Esophagus squamous epithelium (tissue), 5 donors: ENCODE results near the gene MTHFSD. TPM values are rescaled to one million over a fixed set of nuclear protein-coding genes. Genes with fewer than 3 reads are reported as not detected.

ENCODE experiments used
- DNase-seq: peaks from one replicate; lab custom pipeline; 2025; lab: John Stamatoyannopoulos, UW
- H3K27ac ChIP-seq, 4 donors: fragments of 200-600 bp; sonication (generic); one replicate each; pipeline ENCODE4 v1.5.1; 2016 to 2019; ENCODE audit warnings: mild to moderate bottlenecking in 1 of 4
- H3K27me3 ChIP-seq, 4 donors: fragments of 200-600 bp; sonication (generic); 1 replicate in 3 of 4; 2 replicates in 1 of 4; pipeline versions ENCODE4 v1.5.1 to v1.6.0; 2017 to 2021; ENCODE audit warnings: antibody characterized with exemption in 1 of 4
- H3K36me3 ChIP-seq, 3 donors: fragments of 200-600 bp; sonication (generic); one replicate each; pipeline ENCODE4 v1.5.1; 2016 to 2019
- H3K4me1 ChIP-seq, 3 donors: fragments of 200-600 bp; sonication (generic); one replicate each; pipeline ENCODE4 v1.5.1; 2017 to 2019
- H3K4me3 ChIP-seq, 4 donors: fragments of 200-600 bp; sonication (generic); 1 replicate in 3 of 4; 2 replicates in 1 of 4; pipeline ENCODE4 v1.5.1; 2016 to 2019; ENCODE audit warnings: mild to moderate bottlenecking in 2 of 4, moderate library complexity in 1 of 4
- H3K9me3 ChIP-seq, 3 donors: fragments of 200-600 bp; sonication (generic); one replicate each; pipeline ENCODE4 v1.5.1; 2016 to 2019
- CTCF ChIP-seq, 6 experiments: fragments of 450-650 bp in 4 of 6; fragments of 200-600 bp in 2 of 6; sonication (generic) in 2 of 6; IDR thresholded peaks; one replicate each; pipeline ENCODE4 v1.5.1; 2016 to 2019; ENCODE audit warnings: antibody characterized with exemption in 6 of 6, mild to moderate bottlenecking in 4 of 6, moderate library complexity in 4 of 6
- POLR2A ChIP-seq, 4 donors: fragments of 450-650 bp; IDR thresholded peaks; one replicate each; pipeline ENCODE4 v1.6.1; 2017; ENCODE audit warnings: antibody characterized with exemption in 4 of 4, mild to moderate bottlenecking in 4 of 4, moderate library complexity in 3 of 4
- WGBS, 2 donors: methylation state at CpG; one replicate each; pipeline ENCODE4 v1.1.5; 2018; 5-methylcytosine and 5-hydroxymethylcytosine counted together
- intact Hi-C: fragments of 100-400 bp; cut with DNase I; formaldehyde crosslinking; loops from one replicate; pipeline ENCODE4 v1.15.0; 2022
- total RNA-seq, 4 donors: library from RNA; depleted of rRNA; stranded (reverse); fragments of >200 nt; gene quantifications; one replicate each; pipeline ENCODE4 v1.1.0, GENCODE V29; 2016
- donor health status: DM: yes; HTN: yes; CAD: no.

Gene MTHFSD
- total RNA-seq, 4 donors from 2014 or later, result 10.7 to 17.7 (median 14.8) TPM

- peaks cover 0 to 75% (median 0%) of the 10 kb centered on the region in 4 donors for H3K27me3 ChIP-seq
- H3K27ac ChIP-seq, result no peak overlapping the region
- no peak overlapping the region for H3K4me3 ChIP-seq
- DNase-seq, result no peak
- 70 to 76% methylated on average over 24 to 29 of the region's 35 CpGs for WGBS, 2 donors
- H3K4me1 ChIP-seq, result peaks cover 9 to 41% (median 16%) of the 10 kb centered on the region in 3 donors
- H3K9me3 ChIP-seq, result no peaks in the 10 kb centered on the region
- H3K36me3 ChIP-seq, result no peaks in the 10 kb centered on the region
- intact Hi-C loops, result loop anchor here (10.0 kb wide), 1 partner anchor 697 kb away; no protein-coding TSS in a partner anchor
- no peak for TF ChIP-seq CTCF (IDR thresholded peaks at IDR 0.05)
- no peak for TF ChIP-seq POLR2A (IDR thresholded peaks at IDR 0.05)
Measured at GRCh38 chr16:86521236-86522197, 33.5 kb downstream of the MTHFSD start.

- Histone ChIP-seq H3K27ac (no peak overlapping the region), H3K27me3 (peaks cover 0 to 85% (median 2%) of the 10 kb centered on the region in 4 donors), H3K36me3 (no peaks in the 10 kb centered on the region), H3K9me3 (no peaks in the 10 kb centered on the region), H3K4me3 (peak overlapping the region in 3 of 4 donors; percentile 16 to 54 (median 16)), H3K4me1 (peaks cover 13 to 41% (median 16%) of the 10 kb centered on the region in 3 donors)
- intact Hi-C loops, result loop anchor here (10.0 kb wide), 1 partner anchor 696 kb away; no protein-coding TSS in a partner anchor
- peak in 1 of 6 experiments; percentile 32 for TF ChIP-seq CTCF (IDR thresholded peaks at IDR 0.05)
- no peak for TF ChIP-seq POLR2A (IDR thresholded peaks at IDR 0.05)
- 39 to 48% methylated on average over 18 to 30 of the region's 30 CpGs for WGBS, 2 donors
- DNase-seq, result no peak
Measured at GRCh38 chr16:86520317-86521210, 34.5 kb downstream of the MTHFSD start.

- DNase-seq, result no peak
- peak overlapping the region in 3 of 4 donors; percentile 53 to 95 (median 63) for H3K27ac ChIP-seq
- no peak for TF ChIP-seq POLR2A (IDR thresholded peaks at IDR 0.05)
- peak; percentile 77 to 92 (median 85) for TF ChIP-seq CTCF (IDR thresholded peaks at IDR 0.05)
Measured at GRCh38 chr16:86519649-86520316, 35.3 kb downstream of the MTHFSD start.

GRCh38 chr16:86519007-86519648 lies 35.9 kb downstream of the MTHFSD start:
- H3K4me3 ChIP-seq, result no peak overlapping the region
- 61 to 87% methylated on average over 14 of the region's 16 CpGs for WGBS, 2 donors
- TF ChIP-seq CTCF (IDR thresholded peaks at IDR 0.05) (no peak), POLR2A (IDR thresholded peaks at IDR 0.05) (no peak)
- peak overlapping the region in 3 of 4 donors; percentile 53 to 95 (median 63) for H3K27ac ChIP-seq
- no peak for DNase-seq
- no peaks in the 10 kb centered on the region for H3K36me3 ChIP-seq
- H3K4me1 ChIP-seq, result peaks cover 14 to 41% (median 16%) of the 10 kb centered on the region in 3 donors
- H3K27me3 ChIP-seq, result peaks cover 0 to 97% (median 8%) of the 10 kb centered on the region in 4 donors
- H3K9me3 ChIP-seq, result no peaks in the 10 kb centered on the region
- intact Hi-C loops, result loop anchor here (5.0 kb wide), 2 partner anchors 322 to 442 kb away; no protein-coding TSS in a partner anchor

More at GRCh38 chr16:86519649-86520316, 35.3 kb downstream of the MTHFSD start:
- Histone ChIP-seq H3K9me3 (no peaks in the 10 kb centered on the region), H3K36me3 (no peaks in the 10 kb centered on the region), H3K27me3 (peaks cover 0 to 93% (median 5%) of the 10 kb centered on the region in 4 donors), H3K4me1 (peaks cover 14 to 41% (median 16%) of the 10 kb centered on the region in 3 donors), H3K4me3 (peak overlapping the region in 3 of 4 donors; percentile 16 to 54 (median 16))
- WGBS, 2 donors, result 5 to 34% methylated on average over 4 to 12 of the region's 31 CpGs
- intact Hi-C loops, result loop anchor here (5.0 to 10.0 kb wide), 3 partner anchors 322 to 695 kb away; no protein-coding TSS in a partner anchor
